Dendritic cell treated with granulocyte-macrophage colony-stimulating factor and Interleukin-4, amounts not matched to agents 40 ng/mL and 50 ng/mL, for 4 days (primary cell): ENCODE results near the gene FYN.

Experiments
- H3K27ac Mint-ChIP-seq: one replicate; pipeline ENCODE4 v1.8.0; 2022; ENCODE audit warnings: mild to moderate bottlenecking, mixed read lengths
- H3K27me3 Mint-ChIP-seq: one replicate; pipeline ENCODE4 v1.8.0; 2022; ENCODE audit warnings: mild to moderate bottlenecking, mixed read lengths
- H3K36me3 Mint-ChIP-seq: one replicate; pipeline ENCODE4 v1.8.0; 2022; ENCODE audit warnings: low read depth, mixed read lengths
- H3K4me1 Mint-ChIP-seq: one replicate; pipeline ENCODE4 v1.8.0; 2022; ENCODE audit warnings: low read depth, mixed read lengths
- H3K4me3 Mint-ChIP-seq: one replicate; pipeline ENCODE4 v1.8.0; 2022; ENCODE audit warnings: mild to moderate bottlenecking, moderate library complexity, mixed read lengths
- H3K9me3 Mint-ChIP-seq: one replicate; pipeline ENCODE4 v1.8.0; 2022; ENCODE audit warnings: mixed read lengths
- intact Hi-C: fragments of 100-400 bp; cut with micrococcal nuclease; formaldehyde crosslinking; loops from one replicate; pipeline ENCODE4 v1.15.0; 2022

Gene FYN

GRCh38 chr6:111770263-111771093 is 102.8 kb downstream of the FYN start:
- intact Hi-C loops = no loop called here
- H3K27ac Mint-ChIP-seq = no peak overlapping the region
- peaks cover 15% of the 10 kb centered on the region for H3K4me1 Mint-ChIP-seq
- H3K9me3 Mint-ChIP-seq = no peaks in the 10 kb centered on the region
- peaks cover 5% of the 10 kb centered on the region for H3K36me3 Mint-ChIP-seq
- no peak overlapping the region for H3K4me3 Mint-ChIP-seq
- no peaks in the 10 kb centered on the region for H3K27me3 Mint-ChIP-seq

GRCh38 chr6:111769365-111770152 is 103.7 kb downstream of the FYN start:
- intact Hi-C loops = no loop called here
- H3K27ac Mint-ChIP-seq = no peak overlapping the region
- peaks cover 5% of the 10 kb centered on the region for H3K36me3 Mint-ChIP-seq
- H3K4me1 Mint-ChIP-seq = peaks cover 22% of the 10 kb centered on the region
- no peaks in the 10 kb centered on the region for H3K27me3 Mint-ChIP-seq
- H3K4me3 Mint-ChIP-seq = no peak overlapping the region
- H3K9me3 Mint-ChIP-seq = no peaks in the 10 kb centered on the region

- Mint-ChIP-seq H3K27ac (no peak overlapping the region), H3K9me3 (no peaks in the 10 kb centered on the region)
- intact Hi-C loops = no loop called here
These were observed 104.9 kb downstream of the FYN start for GRCh38 chr6:111768431-111768770.

GRCh38 chr6:111767752-111768430 is 105.4 kb downstream of the FYN start:
- Mint-ChIP-seq H3K36me3 (peaks cover 5% of the 10 kb centered on the region), H3K4me3 (no peak overlapping the region), H3K9me3 (no peaks in the 10 kb centered on the region), H3K27ac (no peak overlapping the region), H3K27me3 (no peaks in the 10 kb centered on the region), H3K4me1 (peaks cover 30% of the 10 kb centered on the region)
- intact Hi-C loops = no loop called here

More at GRCh38 chr6:111768431-111768770, 104.9 kb downstream of the FYN start:
- Mint-ChIP-seq H3K36me3 (peaks cover 5% of the 10 kb centered on the region), H3K27me3 (no peaks in the 10 kb centered on the region), H3K4me3 (no peak overlapping the region), H3K4me1 (peaks cover 27% of the 10 kb centered on the region)

GRCh38 chr6:111766201-111766857 is 106.9 kb downstream of the FYN start:
- Mint-ChIP-seq H3K27me3 (no peaks in the 10 kb centered on the region), H3K36me3 (no peaks in the 10 kb centered on the region), H3K4me3 (no peak overlapping the region), H3K4me1 (peaks cover 45% of the 10 kb centered on the region), H3K27ac (no peak overlapping the region), H3K9me3 (no peaks in the 10 kb centered on the region)
- intact Hi-C loops = no loop called here

DNA sequence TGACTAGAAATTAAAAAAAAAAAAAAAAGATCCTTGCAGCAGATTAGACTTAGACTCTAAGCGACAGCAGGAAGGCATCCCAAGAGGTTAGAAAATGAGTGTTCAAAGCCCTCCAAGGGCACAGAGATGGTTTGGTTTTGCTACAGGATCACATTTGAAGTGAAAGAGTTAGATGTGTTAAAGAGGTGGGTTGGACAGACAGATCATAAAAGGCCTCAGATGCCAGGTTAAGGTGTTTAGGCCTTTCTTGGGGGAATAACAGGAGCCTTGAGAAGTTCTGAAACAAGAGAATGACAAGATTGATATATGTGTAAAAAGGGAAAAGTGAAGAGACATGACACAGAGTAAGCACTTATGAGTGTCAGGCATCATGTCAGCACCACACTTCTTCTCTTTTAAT is 107.5 kb downstream of the FYN start:
- no peaks in the 10 kb centered on the region for H3K27me3 Mint-ChIP-seq
- H3K4me1 Mint-ChIP-seq = peaks cover 50% of the 10 kb centered on the region
- no peaks in the 10 kb centered on the region for H3K36me3 Mint-ChIP-seq
- no peak overlapping the region for H3K27ac Mint-ChIP-seq
- intact Hi-C loops = no loop called here
- H3K9me3 Mint-ChIP-seq = no peaks in the 10 kb centered on the region
- no peak overlapping the region for H3K4me3 Mint-ChIP-seq

GRCh38 chr6:111764238-111765175 is 108.7 kb downstream of the FYN start:
- Mint-ChIP-seq H3K4me1 (peaks cover 63% of the 10 kb centered on the region), H3K4me3 (no peak overlapping the region)

DNA sequence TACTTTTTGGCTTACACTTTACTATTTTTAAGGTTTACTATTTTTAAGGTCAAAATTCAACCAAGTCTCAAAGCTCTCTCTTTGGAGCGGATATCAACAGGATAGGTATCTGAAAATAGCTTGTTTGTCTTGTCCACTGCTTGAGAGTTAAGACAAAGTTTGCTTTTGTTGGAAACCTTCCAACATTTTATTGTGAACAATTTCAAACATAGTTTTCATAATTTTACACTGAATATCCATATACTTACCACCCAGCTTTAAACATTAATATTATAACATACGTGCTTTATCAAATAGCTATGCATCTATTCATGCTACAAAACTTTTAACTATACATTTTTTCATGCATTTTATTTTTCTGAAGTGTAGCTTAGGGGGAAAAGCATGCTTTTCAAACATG is 109.9 kb downstream of the FYN start:
- intact Hi-C loops = loop anchor here (1.0 kb wide), 1 partner anchor 32 kb away; no protein-coding TSS in a partner anchor
- Mint-ChIP-seq H3K9me3 (no peaks in the 10 kb centered on the region), H3K36me3 (no peaks in the 10 kb centered on the region), H3K4me3 (no peak overlapping the region), H3K27ac (no peak overlapping the region), H3K27me3 (no peaks in the 10 kb centered on the region), H3K4me1 (peaks cover 71% of the 10 kb centered on the region)

More at GRCh38 chr6:111764238-111765175, 108.7 kb downstream of the FYN start:
- H3K9me3 Mint-ChIP-seq = no peaks in the 10 kb centered on the region
- intact Hi-C loops = no loop called here
- no peaks in the 10 kb centered on the region for H3K27me3 Mint-ChIP-seq
- peak overlapping the region; percentile 26 for H3K27ac Mint-ChIP-seq
- H3K36me3 Mint-ChIP-seq = no peaks in the 10 kb centered on the region

GRCh38 chr6:111761783-111762312 is 111.4 kb downstream of the FYN start:
- H3K27ac Mint-ChIP-seq = peak overlapping the region; percentile 50

DNA sequence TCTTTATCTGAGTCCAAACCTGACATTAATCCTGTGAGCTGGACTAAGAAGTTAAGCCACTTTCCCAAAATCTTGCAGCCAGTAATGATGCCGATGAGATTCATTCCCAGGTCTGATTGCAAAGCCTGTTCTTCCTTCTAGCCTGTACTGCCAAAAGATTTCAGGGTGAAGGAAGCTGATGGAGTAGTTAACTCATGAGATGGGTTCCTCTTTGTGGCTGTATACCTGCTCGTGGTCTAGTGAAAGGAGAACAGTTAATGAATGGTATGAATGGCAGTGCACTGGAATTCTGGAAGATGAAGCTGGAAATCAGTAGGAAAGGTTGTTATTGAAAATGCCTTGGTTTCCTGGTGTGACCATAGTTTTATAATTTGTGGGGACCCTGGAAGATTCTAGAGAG is 112.0 kb downstream of the FYN start:
- H3K27me3 Mint-ChIP-seq = no peaks in the 10 kb centered on the region
- peaks cover 65% of the 10 kb centered on the region for H3K4me1 Mint-ChIP-seq
- H3K9me3 Mint-ChIP-seq = no peaks in the 10 kb centered on the region
- H3K27ac Mint-ChIP-seq = peak overlapping the region; percentile 50
- intact Hi-C loops = no loop called here
- H3K4me3 Mint-ChIP-seq = no peak overlapping the region
- H3K36me3 Mint-ChIP-seq = no peaks in the 10 kb centered on the region

More at GRCh38 chr6:111761783-111762312, 111.4 kb downstream of the FYN start:
- intact Hi-C loops = no loop called here
- Mint-ChIP-seq H3K4me1 (peaks cover 71% of the 10 kb centered on the region), H3K36me3 (no peaks in the 10 kb centered on the region), H3K4me3 (peak overlapping the region; percentile 37), H3K9me3 (no peaks in the 10 kb centered on the region), H3K27me3 (no peaks in the 10 kb centered on the region)

- Mint-ChIP-seq H3K27ac (no peak overlapping the region), H3K4me3 (no peak overlapping the region), H3K27me3 (no peaks in the 10 kb centered on the region), H3K9me3 (no peaks in the 10 kb centered on the region), H3K4me1 (peaks cover 63% of the 10 kb centered on the region), H3K36me3 (no peaks in the 10 kb centered on the region)
- intact Hi-C loops = no loop called here
These were observed 113.1 kb downstream of the FYN start for GRCh38 chr6:111759836-111760785.

DNA sequence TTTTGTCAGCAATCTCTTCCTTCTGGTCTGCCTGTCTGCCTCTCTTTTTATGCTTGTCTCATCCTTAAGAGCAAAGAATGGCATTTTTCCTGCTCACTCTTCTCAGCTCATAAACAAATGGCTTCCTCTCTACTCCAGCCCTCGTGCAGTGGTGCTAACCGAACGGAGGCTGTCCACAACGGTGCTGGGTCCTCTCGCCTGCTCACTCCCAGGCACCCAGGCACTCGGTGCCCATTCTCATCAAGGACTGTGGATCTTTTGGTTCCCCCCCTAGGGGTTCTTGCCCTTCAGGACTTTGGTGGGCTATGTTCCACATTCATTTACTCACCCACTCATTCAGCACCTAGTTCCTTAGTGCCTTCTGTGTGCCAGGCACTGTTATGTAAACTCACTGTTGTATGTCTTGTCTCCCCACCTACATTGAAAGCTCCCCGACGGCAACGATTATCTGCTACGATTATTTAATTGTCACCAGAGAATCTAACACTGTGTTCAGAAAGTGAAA is 113.9 kb downstream of the FYN start:
- Mint-ChIP-seq H3K36me3 (no peaks in the 10 kb centered on the region), H3K27ac (peak overlapping the region; percentile 12), H3K4me3 (no peak overlapping the region), H3K27me3 (no peaks in the 10 kb centered on the region), H3K4me1 (peaks cover 55% of the 10 kb centered on the region), H3K9me3 (no peaks in the 10 kb centered on the region)
- intact Hi-C loops = no loop called here
